LNCaP clone FGC (cell line): ENCODE results near the gene MALSU1.

ENCODE experiments used
- DNase-seq: peaks from one replicate; pipeline ENCODE4 v3.0.0-alpha.2; 2011; ENCODE audit warnings: low read depth
- H3K4me3 ChIP-seq: 2 replicates; pipeline ENCODE4 v1.5.1; 2011; ENCODE audit warnings: mild to moderate bottlenecking, low read depth, low read length, control low read depth
- CTCF ChIP-seq: IDR thresholded peaks from 2 replicates; pipeline ENCODE4 v1.5.1; 2012; ENCODE audit warnings: mild to moderate bottlenecking; ENCODE audit not compliant: control insufficient read depth, insufficient read depth; ENCODE audit errors: extremely low read depth

Gene MALSU1

GRCh38 chr7:23357190-23358093 lies 58.3 kb downstream of the MALSU1 start:
- TF ChIP-seq CTCF = peak; percentile 49
- no peak overlapping the region for H3K4me3 ChIP-seq
- peak; percentile 21 for DNase-seq

- TF ChIP-seq CTCF = no peak
- H3K4me3 ChIP-seq = no peak overlapping the region
- no peak for DNase-seq
Observed at GRCh38 chr7:23358152-23358674, 59.1 kb downstream of the MALSU1 start.
